Choroid plexus epithelial cell (primary cell): Measurements from ENCODE around the gene ETV3.
A peak's percentile ranks its signal among the peaks of the same experiment; 100 is the strongest.

Experiments
- DNase-seq: peaks from one replicate; pipeline ENCODE4 v3.0.0-alpha.2; 2010; ENCODE audit warnings: low read depth
- H3K4me3 ChIP-seq: 2 replicates; pipeline ENCODE4 v1.5.1; 2011; ENCODE audit warnings: low read depth, mild to moderate bottlenecking, control low read depth, low read length, moderate library complexity
- TF ChIP-seq, protein P1 (sequence below): conservative IDR thresholded peaks from 2 replicates; pipeline ENCODE4 v1.5.1; 2011; ENCODE audit warnings: low read depth, mild to moderate bottlenecking, control low read depth, inconsistent platforms, low read length, moderate library complexity

Gene ETV3

DNA sequence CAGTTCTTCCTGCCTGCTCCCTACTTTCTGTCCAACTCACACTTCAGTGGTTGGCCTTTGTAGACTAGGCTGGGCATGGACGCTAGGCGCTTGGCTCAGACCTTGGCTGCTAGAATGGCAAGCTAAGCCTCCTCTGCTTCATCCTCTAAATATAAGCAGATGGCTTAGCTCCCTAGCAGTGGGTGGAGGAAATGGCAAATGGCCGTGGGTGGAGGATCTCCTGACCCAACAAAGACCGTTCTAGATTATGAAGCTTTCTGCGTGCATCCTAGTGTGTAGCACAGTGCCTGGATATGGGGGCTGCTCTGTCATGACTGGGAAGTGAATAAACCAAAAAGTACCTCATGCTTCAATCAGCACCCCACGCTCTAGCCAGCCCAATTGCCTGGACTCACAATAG lies 28.2 kb downstream of the ETV3 start:
- TF ChIP-seq, protein P1, sequence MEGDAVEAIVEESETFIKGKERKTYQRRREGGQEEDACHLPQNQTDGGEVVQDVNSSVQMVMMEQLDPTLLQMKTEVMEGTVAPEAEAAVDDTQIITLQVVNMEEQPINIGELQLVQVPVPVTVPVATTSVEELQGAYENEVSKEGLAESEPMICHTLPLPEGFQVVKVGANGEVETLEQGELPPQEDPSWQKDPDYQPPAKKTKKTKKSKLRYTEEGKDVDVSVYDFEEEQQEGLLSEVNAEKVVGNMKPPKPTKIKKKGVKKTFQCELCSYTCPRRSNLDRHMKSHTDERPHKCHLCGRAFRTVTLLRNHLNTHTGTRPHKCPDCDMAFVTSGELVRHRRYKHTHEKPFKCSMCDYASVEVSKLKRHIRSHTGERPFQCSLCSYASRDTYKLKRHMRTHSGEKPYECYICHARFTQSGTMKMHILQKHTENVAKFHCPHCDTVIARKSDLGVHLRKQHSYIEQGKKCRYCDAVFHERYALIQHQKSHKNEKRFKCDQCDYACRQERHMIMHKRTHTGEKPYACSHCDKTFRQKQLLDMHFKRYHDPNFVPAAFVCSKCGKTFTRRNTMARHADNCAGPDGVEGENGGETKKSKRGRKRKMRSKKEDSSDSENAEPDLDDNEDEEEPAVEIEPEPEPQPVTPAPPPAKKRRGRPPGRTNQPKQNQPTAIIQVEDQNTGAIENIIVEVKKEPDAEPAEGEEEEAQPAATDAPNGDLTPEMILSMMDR, result no peak
- DNase-seq, result no peak
- H3K4me3 ChIP-seq, result no peak overlapping the region

DNA sequence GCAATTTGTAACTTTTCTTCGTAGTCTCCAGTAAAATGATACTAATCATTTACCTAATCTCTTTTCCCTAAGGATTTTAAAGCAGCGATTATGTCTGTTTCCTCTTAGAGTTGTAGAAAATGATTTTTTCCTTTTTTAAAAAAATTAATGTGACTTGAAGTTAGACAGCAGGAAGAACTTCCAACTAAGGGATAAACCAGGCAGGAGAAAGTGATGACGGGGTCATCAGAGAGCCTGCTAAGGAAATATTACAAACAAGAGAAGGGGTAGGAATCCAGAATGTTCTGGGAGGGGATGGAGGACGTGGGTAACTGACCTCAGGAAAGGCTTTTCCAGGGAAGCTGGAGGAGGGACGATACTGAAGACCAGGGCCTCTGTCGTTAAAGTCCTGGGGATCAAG lies 29.7 kb downstream of the ETV3 start:
- TF ChIP-seq, protein P1, result no peak
- DNase-seq, result no peak
- H3K4me3 ChIP-seq, result no peak overlapping the region

DNA sequence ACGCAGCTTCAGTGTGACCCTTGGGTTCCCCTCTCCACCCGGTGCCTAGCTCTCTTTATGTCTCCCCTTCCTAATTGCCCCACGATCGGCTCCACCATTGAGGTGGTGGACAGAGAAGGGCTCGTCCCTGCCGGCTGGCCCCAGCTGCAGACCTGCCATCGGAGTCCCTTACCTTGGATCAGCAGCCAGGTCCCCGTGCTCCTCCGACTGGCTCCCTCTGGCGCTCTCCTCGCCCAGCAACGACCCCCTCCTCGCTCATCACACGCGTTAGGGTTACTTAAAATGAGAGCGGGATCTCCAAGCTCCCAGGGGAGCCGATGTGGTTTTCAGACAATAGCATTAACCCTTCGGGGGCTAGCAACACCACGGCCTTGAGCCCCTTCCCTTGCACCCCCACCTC lies 30.5 kb downstream of the ETV3 start:
- DNase-seq, result no peak
- H3K4me3 ChIP-seq, result no peak overlapping the region
- TF ChIP-seq, protein P1, result no peak

DNA sequence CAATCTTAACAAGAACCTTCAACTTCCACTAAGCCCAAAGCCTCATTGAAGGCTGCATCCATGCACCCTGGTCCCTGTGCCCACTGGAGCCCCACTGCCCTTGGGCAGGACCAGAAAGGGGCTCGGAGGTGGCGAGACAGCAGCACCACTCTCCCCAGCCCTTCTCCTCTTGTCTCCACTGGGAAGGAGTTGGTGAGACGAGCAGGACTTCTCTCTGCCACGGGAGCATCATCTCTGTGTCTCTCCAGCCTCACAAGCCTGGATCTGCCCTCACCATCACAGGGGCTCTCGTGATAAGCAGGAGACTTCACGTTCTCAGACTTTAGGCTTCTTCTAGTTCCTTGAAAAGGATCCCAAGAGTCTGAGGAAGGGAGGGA lies 31.4 kb downstream of the ETV3 start:
- H3K4me3 ChIP-seq, result no peak overlapping the region
- no peak for DNase-seq
- TF ChIP-seq, protein P1, result no peak

DNA sequence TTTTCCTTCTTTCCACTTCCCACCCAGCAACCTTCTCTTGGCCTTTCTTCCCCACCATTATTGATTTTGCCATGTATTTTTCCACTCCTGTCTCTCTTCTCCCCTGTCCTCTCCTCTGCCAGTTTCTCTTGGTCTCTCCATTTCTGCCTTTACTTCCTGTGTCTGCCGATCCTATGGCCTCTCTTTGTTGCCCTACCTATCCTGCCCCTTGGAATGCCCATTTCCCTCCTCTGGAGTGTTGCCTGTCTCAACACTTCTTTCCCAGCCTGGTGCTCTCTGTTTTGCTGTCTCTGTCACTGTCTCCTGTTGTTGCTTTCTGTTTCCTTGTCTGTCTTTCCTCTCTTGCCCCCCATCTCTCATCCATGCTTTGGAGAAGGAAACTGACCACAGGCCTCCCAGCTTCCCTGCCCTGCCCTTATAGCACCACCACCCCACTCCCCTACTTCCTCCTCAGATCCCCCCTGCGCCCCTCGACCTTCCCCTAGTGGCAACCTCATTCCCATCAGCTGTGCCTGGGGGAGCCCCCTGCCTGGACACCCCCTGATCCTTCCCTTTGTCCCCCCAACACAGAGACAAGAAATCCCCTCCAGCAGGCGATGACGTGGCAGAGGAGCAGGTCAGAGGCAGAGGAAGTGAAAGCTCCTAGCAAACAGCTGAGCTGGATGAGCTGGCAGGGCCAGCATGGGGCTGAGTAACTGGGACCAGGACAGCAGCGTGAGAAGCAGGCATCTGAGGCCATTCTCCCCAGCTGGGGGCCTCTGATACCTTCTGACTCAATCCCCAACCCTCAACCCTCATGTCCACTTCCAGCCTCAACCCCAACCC lies 32.0 kb downstream of the ETV3 start:
- DNase-seq, result peak; percentile 90
- TF ChIP-seq, protein P1, result no peak
- H3K4me3 ChIP-seq, result no peak overlapping the region

DNA sequence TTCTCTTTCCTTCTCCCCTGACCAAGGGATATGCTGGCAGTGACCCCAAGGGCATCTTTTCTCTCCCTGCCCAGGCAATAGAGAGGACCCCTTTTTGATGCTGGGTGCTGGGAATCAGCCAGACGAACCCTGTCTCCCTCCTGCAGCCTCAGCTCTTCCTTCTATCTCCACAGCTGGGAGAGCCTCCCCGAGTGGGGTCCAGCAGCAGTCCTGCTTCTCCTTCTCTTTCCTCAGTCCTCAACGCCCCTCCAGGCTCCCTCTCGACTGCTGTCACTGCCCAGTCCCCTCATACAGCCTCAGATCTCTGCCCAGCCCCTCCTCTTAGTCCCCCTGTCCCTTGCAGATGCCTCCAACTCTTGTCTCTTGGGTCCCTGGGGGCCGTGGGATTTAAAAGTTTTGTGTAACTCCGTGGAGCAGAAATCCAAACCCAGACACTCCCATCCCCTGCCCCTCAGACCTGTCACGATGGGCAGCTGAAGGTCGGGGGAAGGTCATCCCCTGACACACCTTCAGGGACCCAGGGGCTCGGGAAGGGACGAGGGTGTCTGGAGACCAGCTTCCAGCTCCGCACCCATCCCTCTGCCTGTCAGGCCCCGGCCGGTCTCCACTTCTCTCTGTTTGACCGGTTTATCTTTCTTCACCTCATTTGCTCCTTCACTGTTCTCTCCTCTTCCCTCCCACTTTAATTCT lies 32.8 kb downstream of the ETV3 start:
- TF ChIP-seq, protein P1, result no peak
- DNase-seq, result no peak
- H3K4me3 ChIP-seq, result no peak overlapping the region
